ENCODE data around the gene ABI3BP.

The ABI3BP gene

DNA sequence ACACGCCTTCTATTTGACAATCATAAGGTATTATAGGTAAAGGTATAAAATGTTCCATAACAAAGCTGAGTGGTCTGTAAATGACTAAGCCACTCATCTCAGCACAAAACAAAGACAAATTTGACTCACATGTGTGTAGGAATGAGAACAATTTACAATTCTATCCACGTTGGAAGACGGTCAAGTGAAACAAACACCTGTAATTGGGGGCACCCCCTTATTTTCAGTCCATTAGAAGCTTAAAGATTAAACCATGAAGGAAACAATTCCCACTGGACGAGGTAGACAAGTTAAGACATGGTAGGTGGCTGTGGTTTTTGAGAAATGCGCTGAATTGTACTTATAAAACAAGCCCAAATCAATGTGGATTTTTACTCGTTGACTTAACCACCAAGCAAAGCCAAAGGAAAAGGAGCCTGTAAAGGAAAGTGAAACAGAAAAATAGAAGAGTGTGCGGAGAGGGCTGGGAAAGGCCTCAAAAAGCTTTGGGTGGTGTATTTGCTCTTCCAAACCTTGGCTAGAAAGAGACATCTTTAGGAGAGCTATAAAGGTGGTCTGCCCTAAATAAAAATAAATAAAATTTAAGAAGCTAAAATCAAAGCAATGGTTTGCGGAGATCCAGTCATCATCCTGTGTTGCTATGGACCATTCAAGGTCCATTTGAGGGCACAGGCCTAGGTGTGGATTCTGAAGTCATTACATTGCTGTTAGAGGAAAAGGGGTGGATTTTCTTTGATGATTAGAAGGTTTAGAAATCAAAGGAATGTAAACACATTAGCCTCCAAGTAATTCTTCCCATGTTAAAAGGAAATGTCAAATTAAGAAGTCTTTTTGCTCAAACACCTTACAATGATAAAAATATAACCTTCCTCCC lies 148.9 kb downstream of the ABI3BP start:
- no peak for DNase-seq (ENCODE audit: low spot score)

DNA sequence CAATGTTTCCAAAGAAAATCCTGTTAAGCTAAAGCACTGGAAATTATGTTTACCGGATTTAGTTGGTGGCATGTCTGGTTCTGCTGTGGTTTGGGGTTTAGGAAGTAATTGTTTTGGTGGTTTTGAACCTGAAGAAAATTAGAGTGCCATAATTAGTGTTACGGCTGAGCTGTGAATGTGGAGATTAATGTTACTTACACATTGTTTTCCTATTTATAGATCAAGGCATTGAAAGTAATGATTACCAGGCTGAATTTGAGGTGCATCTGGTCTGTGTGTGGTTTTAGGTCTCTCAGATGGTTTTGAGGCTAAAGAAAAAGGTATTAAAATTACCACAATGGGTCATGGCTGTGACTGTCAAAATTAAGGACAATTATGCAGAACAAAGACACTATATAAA lies 155.1 kb downstream of the ABI3BP start:
- no peak for DNase-seq (ENCODE audit: low spot score)

DNA sequence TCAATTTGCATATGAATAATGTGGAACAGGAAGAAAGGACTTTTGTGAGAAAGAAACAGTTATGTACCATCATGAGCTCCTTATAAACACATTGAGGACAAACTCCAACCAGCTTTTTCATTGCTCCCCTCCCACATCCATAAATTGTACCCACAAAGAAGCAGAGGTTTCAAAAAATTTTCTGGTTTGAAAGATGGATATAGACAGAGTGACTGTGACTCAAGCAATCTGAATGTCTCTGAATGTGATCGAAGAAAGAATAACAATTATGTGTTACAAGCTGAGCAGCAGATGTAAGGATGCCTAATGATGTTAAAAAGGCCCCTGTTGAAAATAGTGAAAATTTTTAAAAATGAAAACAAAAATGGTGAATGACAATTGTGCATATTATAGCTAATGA lies 156.6 kb downstream of the ABI3BP start:
- DNase-seq (ENCODE audit: low spot score) = no peak

DNA sequence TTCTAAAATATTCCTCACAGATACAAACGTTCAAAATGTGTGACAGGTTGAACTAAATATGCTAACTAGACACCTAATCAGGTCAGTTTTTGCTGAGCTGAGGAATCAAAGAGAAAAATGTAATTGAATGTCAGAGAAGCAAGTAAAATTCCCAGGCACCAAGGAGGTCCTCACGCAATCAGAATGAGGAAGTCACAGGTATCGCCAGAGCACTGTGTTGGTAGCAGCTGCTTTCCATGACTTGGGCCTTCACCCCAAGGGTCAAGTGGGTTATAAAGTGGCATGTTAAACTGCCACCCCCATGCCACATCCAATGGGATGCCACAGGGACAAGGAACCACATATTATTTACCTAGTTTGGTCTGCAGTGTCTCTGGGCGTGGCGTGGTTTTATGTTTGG lies 158.9 kb downstream of the ABI3BP start:
- no peak for DNase-seq (ENCODE audit: low spot score)

DNA sequence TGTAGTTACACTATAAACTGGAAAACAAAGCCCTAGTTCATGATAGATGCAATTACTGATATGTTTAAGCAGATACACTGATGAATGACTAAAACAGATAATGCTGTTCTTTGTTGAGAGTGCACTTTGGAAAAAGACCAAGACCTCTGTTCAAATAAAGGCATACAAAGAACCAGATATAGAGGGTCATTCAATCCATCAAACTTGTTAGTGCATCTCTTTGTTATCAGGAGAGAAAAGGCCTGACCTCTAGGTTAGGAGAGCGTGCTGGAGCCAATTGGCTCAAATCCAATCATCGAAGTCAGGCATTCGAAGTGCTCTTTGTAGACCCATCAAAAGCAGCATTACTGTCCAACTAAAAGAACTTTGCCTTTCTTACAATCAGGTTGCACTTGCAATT lies 159.7 kb downstream of the ABI3BP start:
- no peak for DNase-seq (ENCODE audit: low spot score)

DNA sequence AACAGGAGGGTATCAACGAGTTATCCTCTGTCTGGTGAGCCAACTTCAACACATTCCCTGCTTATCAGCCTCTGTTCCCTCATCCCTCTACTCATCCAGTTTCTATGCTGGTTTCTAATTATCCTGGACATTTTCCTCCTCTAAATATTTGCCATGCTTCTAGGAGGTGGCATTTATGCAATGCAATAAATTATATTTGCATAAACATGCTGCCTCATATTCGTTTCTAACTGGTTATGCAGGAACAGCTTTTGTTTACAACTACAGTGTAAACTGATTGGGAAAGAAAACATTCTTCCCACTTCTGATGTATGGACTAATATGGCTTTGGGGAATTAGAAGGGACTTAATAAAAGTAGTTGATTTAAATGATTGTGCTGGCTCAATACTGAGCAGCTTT lies 161.6 kb downstream of the ABI3BP start:
- DNase-seq (ENCODE audit: low spot score) = no peak

DNA sequence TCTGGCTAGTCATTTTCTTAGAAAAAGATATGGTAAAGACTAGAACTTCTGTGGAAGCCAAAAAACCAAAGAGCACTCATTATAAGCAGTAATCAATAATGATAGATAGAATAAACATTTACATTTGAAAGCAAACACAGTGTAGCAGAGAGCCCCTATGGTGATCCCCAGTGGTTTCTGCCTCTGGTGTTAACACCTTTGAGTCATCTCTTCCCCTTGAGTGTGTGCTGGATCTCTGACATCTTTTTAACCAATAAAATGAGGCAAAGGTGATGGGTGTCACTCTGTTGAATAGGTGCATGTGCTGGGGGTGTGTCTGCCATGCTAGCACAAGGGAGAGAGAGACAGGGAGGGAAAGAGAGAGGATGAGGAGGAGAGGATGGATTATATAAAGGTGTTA lies 162.3 kb downstream of the ABI3BP start:
- no peak for DNase-seq (ENCODE audit: low spot score)

DNA sequence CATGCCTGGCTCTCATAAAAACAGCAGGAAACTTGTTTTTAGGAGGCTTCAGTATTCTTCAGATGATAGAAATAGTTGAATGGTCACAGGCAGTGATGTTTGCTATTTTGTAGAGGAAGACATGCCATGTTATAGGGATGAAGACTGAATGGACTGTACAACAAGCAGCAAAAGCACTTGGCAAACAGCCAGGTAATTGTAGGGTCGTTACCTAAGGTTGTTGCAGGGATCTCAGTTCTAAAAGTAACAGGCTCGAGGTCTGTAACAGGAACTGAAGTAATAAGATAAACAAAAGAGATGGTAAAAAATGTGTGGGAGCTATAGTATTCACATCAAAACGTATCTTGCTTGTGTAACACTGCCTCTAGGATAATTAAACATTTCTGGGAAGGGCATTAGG lies 167.6 kb downstream of the ABI3BP start:
- no peak for DNase-seq (ENCODE audit: low spot score)

DNA sequence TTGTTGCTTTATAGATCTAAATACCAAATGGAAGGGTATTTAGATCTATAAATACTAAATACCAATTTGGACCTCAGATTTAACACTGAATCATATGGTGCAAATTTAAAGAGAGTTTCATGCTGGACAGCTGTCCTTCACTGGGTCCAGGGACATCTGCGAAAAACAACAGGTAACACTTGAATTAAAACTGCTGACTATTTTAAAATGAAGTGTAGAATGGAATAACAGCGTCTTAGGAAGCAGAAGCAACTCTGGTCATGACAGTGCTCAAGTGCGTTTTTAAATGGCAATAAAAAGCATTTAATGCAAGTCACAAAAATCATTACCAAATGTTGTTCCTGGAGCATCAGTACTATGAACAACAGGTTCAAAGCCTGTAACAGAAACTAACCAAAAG lies 177.6 kb downstream of the ABI3BP start:
- no peak for DNase-seq (ENCODE audit: low spot score)

DNA sequence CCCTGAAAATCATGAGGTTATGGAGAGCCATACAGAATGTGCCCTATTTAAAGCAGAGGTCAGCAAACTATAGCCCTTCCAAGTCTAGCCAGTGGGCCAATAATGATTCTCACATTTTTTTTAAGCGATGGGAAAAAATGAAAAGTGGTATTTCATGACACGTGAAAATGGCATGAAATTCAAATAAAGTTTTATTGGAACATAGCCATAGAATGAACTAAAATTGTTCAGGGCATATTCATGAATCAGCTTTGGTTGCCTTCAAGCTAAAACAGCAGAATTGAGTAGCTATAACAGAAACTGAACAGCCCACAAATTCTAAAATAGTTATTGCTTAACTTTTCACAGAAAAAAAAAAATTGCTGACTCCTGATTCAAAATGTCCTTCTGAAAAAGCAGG lies 179.4 kb downstream of the ABI3BP start:
- no peak for DNase-seq (ENCODE audit: low spot score)

DNA sequence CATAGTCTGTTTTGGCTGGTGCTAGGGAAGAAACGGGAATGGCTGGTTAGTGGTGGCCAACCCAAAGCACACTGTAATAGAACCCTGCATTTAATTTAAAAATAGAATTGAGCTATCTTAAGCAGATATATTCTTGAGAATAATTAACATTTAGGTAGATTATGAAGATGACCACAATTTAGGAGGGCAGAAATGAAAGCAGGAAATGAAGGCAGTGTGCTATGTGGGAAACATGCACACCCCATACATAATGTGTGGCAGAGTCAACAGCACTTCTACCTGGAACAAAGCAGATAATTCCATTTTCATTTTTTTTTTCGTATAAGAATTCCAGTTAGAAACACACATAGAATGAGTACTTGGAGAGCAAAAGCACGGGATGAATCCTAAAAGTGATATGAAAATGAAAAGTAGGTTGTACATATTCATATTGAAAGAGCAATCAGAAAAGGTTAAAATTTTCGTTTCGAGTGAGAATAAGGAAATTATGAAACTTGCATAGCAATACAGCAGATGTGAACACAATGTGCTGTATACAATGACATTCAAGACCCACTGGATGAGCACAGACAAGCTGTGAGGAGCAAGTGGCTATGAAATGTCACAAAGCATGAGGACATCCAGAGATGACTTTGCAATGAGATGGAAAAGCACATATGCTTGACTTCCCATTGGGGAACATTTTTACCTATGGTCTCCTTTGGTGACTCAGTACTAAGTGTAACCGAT lies 181.3 kb downstream of the ABI3BP start:
- DNase-seq (ENCODE audit: low spot score) = no peak

DNA sequence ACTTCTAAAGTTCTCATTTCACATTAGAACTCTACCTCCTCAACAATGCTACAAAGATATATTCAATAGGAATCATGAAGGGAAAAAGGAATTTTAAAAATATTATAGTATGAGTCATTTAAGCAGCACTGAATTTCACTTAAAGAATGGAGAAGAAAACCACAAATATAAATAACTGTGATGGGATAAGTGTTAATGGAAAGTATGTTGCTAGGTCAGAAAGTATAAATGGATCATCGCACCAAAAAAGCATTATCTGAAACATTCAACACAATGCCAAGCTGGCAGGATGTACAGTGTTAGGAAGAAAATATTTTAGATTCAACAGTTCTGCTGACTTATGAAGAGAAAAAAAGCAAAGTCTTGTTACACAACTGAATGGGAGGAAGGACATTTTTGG lies 182.6 kb downstream of the ABI3BP start:
- no peak for DNase-seq (ENCODE audit: low spot score)

DNA sequence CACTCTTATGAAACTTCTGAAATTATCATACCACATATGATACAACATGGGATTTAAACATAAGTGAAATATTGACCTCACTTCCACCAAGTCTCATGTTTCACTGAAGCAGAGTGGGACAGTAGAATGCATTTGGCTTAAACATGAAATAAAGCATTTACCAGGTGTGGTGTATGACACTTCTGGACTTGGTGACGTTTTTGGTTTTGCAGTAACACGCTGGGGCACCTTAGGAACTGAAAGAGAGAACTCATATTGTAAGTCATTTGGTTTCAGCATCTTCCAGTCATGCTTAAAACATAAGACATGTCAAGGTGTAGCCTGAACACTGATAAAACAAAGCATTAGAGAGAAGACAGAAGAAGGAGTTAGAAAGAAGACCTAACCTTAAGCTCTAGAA lies 188.6 kb downstream of the ABI3BP start:
- no peak for DNase-seq (ENCODE audit: low spot score)

DNA sequence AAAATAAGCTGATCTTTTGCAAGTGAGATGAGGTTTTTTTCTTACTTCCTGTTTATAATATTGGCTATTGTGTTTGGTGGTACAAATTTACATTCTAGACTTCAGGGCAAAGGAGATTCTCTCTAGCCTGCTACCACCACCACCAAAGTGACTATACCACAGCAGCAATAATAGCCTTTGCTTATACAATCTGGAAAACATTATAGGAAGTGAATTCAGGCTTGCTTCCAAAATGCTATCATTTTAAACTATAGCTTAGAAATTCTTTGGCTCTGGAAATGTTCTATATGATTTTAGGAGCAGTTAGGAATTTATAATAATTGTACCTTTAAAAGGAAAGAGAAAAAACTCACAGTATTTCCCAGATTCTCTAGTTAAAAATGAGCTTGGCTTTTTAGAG lies 189.5 kb downstream of the ABI3BP start:
- no peak for DNase-seq (ENCODE audit: low spot score)

DNA sequence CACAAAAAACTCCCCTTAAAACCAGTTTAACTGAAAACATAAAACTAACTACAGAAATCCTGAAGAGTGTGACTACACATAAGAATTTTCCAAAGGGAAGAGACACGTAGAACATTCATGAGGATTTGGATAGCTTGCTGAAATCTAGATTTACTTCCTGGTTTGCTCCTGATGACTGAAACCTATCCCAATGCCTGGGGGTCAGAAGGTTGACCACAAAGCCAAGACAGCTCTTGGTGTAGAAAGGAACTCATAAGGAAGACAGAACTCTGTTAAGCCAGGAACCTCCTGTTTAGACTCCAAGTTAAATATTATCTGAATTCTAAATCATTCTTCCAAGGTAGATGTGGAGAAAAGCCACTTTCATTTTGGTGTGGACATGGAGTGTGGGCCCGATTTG lies 191.1 kb downstream of the ABI3BP start:
- DNase-seq (ENCODE audit: low spot score) = no peak

DNA sequence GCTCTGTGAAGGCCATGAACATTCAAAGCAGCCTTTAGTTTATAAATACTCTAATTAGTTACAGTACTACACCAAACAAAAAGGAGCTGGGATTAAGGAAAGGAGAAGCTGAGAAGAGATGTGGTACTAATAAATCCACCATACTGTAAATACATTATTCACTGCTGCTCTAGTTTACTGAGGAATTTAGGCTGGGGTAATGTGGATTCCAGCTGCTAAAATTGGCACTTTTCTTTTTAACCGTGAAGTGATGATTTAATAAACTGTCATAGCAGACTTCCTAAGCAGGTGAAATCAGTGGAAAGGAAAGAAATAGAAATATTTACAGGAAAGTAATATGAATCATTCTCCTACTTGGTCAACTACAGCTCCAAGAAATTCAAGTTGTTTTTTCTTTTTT lies 195.2 kb downstream of the ABI3BP start:
- no peak for DNase-seq (ENCODE audit: low spot score)

DNA sequence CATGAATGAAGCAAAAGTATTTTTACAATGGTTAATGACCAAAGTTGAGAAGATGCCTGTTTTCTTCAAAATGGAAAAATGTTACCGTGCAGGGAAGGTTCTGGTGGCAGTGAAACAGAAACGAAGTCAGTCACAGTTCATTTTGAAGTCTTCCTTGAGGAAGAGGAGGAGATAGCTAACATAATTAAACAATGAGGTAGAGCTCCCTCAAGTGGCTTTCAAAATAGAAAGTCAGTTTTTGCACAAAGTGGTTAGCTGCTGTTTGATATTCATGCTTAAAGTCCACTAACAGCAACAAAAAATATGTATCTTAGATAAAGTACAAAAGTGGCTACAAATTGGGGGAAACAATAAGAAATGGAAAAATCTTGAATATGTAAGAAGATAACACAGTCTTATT lies 196.7 kb downstream of the ABI3BP start:
- no peak for DNase-seq (ENCODE audit: low spot score)

DNA sequence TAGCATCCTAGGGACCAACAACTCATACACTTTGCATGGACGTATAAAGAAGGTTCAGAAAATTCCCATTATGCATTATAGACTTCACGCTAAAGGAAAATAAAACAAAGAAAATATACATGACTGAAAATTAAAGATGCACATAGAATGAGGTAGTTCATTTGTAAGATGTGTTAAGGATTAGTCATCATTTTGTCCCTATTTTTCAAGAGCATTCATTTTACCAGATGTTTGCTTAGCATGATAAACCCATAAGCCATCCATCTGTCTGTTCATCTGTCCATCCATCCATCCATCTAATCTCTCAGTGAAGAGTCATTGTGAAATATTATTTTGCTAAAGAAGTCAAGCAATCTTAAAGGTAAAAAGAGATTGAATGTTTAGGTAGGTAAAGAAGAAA lies 203.6 kb downstream of the ABI3BP start:
- DNase-seq (ENCODE audit: low spot score) = no peak

DNA sequence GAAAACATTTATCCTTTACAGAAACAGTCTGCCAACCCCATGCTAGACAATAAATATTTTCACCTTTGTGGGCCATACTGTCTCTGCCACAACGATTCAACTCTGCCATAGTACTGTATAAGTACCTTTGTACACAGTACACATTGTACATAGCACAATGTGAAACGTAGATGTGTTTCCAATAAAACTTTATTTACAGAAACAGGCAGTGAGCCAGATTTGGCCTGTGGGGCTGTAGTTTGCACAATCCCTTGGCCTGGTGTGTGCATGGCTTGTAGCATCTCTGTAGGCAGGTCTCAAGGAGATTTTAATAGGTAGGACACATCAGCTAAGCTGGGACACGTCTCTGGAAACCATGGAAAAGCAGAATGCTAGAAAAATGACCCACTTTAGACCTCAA lies 209.6 kb downstream of the ABI3BP start:
- no peak for DNase-seq (ENCODE audit: low spot score)

DNA sequence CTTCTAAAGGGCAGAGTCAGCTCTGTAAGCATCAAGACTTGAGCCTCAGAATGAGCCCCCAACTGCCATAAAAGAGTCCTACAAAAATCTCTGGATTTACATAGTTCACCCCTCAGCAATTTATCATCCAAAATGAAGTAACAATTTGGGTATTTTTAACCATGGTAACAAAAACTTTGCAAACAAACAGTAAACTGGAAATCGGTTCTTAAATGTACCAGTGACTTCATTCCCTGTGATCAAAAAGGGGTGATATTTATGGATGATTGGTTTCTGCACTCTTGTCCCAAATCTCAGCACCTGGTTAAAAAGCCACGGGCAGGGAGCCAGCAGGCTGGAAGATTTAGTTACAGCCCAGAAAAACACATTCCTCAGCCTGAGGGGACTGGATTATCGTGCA lies 210.3 kb downstream of the ABI3BP start:
- DNase-seq (ENCODE audit: low spot score) = no peak

DNA sequence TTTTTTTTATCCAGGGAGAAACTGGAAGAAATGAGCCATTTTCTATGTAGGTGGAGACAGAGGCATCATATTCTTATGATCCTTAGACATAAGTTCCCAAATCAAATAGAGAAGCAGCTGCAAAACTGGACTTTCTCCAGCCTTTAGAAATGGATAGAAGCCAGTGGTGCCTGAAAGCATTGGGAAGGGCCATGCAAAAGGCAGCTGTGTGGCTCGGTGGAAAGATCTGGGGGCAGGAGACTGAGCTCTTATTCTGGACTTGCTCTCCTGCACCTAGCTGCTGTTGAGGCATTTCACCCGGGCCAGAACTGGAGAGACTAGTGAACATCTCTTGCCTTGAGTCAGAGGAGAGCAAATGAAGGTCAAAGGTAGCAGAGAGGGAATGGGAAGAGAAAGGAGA lies 210.9 kb downstream of the ABI3BP start:
- DNase-seq (ENCODE audit: low spot score) = no peak

DNA sequence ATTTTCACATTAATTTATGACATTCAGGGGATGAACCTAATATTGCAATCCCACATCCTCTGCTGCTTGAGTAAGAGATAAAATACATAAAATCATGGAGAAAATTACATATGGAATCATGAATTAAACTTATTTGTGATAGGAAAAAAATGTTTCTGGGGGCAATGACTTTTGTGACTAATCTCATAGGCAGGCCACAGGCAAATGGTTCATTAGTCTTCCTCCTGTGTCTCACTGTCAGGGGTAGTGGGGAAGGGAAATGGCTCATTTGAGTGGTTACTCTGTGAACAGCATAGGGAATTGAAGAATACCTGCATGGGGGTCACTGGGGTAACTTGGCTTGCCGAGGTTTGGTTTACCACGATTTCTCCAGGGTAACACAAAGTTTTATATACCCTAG lies 211.9 kb downstream of the ABI3BP start:
- no peak for DNase-seq (ENCODE audit: low spot score)

DNA sequence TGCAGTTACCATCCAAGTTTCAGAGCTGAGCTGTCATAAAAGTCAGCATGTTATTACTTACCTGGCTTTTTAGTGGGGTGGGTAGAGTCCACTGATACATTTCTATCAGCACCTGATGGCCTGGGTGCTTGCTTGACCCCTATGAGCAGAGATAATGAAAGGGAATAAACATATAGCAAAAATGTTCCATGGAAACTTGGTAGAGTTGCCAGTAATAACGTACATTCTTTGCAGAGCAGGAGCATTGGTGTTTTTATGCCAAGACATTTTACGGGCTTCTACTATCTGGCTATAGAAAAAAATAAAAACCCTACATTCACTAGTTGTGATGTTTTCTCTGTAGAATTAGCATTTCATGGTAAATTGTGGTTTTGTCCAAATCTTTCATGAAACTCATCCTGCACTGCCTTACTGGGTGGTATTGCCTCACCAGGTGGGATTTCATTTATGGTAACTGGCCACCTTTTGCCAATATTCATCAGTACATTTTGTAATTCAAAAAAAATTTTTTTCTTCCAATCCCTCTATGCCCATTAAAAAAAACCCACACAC lies 213.1 kb downstream of the ABI3BP start:
- no peak for DNase-seq (ENCODE audit: low spot score)

All from SK-N-DZ (cell line).